ENCODE results near the gene EME1. TPM values are rescaled to one million over a fixed set of nuclear protein-coding genes. Genes with fewer than 3 reads are reported as not detected.
"Not testable (repeated sequence)": the region's sequence is repeated elsewhere in the genome, so short reads cannot be mapped to it uniquely, and the experiment has no call there.

EME1 gene
- total and polyA plus RNA-seq, 9 donors = 0.46 to 1.4 (median 0.88) TPM

GRCh38 chr17:50426814-50427787 is 54.1 kb downstream of the EME1 start:
- DNase-seq = peak; percentile 18 to 52 (median 26)
- Histone ChIP-seq H3K27me3 (no peaks in the 10 kb centered on the region), H3K4me1 (ENCODE audit: insufficient read depth) (peaks cover 21% of the 10 kb centered on the region), H3K27ac (peak overlapping the region; percentile 56 to 85), H3K4me3 (peak overlapping the region; percentile 56), H3K36me3 (no peaks in the 10 kb centered on the region), H3K9me3 (no peaks in the 10 kb centered on the region)
- intact Hi-C loops (cut with DNase I) = loop anchor here in 1 of 4 donors (5.0 kb wide), 1 partner anchor 40 kb away; the partner anchor contains the start of gene CHAD
- TF ChIP-seq EP300 (IDR thresholded peaks at IDR 0.05) = no peak
- TF ChIP-seq, protein P1, sequence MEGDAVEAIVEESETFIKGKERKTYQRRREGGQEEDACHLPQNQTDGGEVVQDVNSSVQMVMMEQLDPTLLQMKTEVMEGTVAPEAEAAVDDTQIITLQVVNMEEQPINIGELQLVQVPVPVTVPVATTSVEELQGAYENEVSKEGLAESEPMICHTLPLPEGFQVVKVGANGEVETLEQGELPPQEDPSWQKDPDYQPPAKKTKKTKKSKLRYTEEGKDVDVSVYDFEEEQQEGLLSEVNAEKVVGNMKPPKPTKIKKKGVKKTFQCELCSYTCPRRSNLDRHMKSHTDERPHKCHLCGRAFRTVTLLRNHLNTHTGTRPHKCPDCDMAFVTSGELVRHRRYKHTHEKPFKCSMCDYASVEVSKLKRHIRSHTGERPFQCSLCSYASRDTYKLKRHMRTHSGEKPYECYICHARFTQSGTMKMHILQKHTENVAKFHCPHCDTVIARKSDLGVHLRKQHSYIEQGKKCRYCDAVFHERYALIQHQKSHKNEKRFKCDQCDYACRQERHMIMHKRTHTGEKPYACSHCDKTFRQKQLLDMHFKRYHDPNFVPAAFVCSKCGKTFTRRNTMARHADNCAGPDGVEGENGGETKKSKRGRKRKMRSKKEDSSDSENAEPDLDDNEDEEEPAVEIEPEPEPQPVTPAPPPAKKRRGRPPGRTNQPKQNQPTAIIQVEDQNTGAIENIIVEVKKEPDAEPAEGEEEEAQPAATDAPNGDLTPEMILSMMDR (IDR thresholded peaks at IDR 0.05) = no peak
- no peak for TF ChIP-seq POLR2A (IDR thresholded peaks at IDR 0.05)
- 12 to 24% (median 22%) methylated on average over 4 of the region's 4 CpGs for WGBS, 3 donors

GRCh38 chr17:50428126-50428525 is 55.1 kb downstream of the EME1 start:
- H3K4me3 ChIP-seq, DNase-seq, H3K27me3 ChIP-seq, H3K36me3 ChIP-seq, H3K9me3 ChIP-seq: not testable (repeated sequence)
- Histone ChIP-seq H3K4me1 (ENCODE audit: insufficient read depth) (peaks cover 24% of the 10 kb centered on the region), H3K27ac (peak overlapping the region in 1 of 2 donors; percentile 85)
- intact Hi-C loops (cut with DNase I) = loop anchor here in 1 of 4 donors (5.0 kb wide), 1 partner anchor 39 kb away; the partner anchor contains the start of gene CHAD
- 79 to 93% (median 87%) methylated on average over 6 of the region's 6 CpGs for WGBS, 3 donors

- peaks cover 22% of the 10 kb centered on the region for H3K4me1 ChIP-seq (ENCODE audit: insufficient read depth)
- no peak overlapping the region for H3K4me3 ChIP-seq
- no peaks in the 10 kb centered on the region for H3K9me3 ChIP-seq
- TF ChIP-seq EP300 (IDR thresholded peaks at IDR 0.05) (no peak), POLR2A (IDR thresholded peaks at IDR 0.05) (no peak)
- TF ChIP-seq, protein P1 (IDR thresholded peaks at IDR 0.05) = no peak
- intact Hi-C loops (cut with DNase I) = loop anchor here in 1 of 4 donors (5.0 kb wide), 1 partner anchor 38 kb away; the partner anchor contains the start of gene CHAD
- H3K27ac ChIP-seq = no peak overlapping the region
- H3K27me3 ChIP-seq = no peaks in the 10 kb centered on the region
- H3K36me3 ChIP-seq = no peaks in the 10 kb centered on the region
- WGBS, 3 donors = 72 to 77% (median 76%) methylated on average over 7 of the region's 7 CpGs
- DNase-seq = no peak
Measured at GRCh38 chr17:50428831-50429424, 55.9 kb downstream of the EME1 start.

DNA sequence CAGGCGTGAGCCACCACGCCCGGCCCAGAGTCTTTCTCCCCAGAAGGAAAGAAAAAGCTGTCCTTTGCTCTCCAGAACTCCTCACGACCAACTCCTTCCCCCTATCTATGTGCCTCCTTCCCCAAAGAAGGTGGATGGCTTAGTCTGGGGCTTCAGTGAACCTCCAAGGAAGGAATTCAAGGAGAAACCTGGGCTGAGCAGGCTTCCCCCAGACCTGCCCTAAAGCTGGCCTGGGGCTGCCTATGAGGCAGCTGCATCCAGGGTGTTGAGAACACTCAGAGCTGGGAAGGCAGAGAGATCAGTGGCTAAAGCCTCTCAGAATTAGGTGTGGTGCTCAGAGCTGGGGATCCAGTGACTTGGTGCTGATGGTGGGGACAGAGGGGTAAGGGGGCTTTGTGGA is 56.8 kb downstream of the EME1 start:
- intact Hi-C loops (cut with DNase I) = loop anchor here in 1 of 4 donors (5.0 kb wide), 1 partner anchor 38 kb away; the partner anchor contains the start of gene CHAD

More for the DNA sequence above, 56.8 kb downstream of the EME1 start:
- no peaks in the 10 kb centered on the region for H3K36me3 ChIP-seq
- WGBS, 3 donors = 92 to 98% (median 94%) methylated on average over 4 of the region's 4 CpGs
- TF ChIP-seq, protein P1 (IDR thresholded peaks at IDR 0.05) = no peak
- no peak for TF ChIP-seq EP300 (IDR thresholded peaks at IDR 0.05)
- no peak for TF ChIP-seq POLR2A (IDR thresholded peaks at IDR 0.05)
- H3K9me3 ChIP-seq = no peaks in the 10 kb centered on the region
- no peak for DNase-seq
- H3K27ac ChIP-seq = no peak overlapping the region
- no peaks in the 10 kb centered on the region for H3K27me3 ChIP-seq
- H3K4me1 ChIP-seq (ENCODE audit: insufficient read depth) = peaks cover 22% of the 10 kb centered on the region
- no peak overlapping the region for H3K4me3 ChIP-seq

Small RNAs within 50 kb of the gene (small RNA-seq; reads per million reads assigned to genes)
- gene RF00019 = not detected

Other genes starting within 250 kb of the EME1 start
- gene SAMD14, start 243.1 kb upstream of the EME1 start, total RNA-seq = 1 to 10 TPM in 5 of 7 donors, under 1 TPM in 2; 0.36 to 4.9 (median 1.7) TPM
- 1 to 10 TPM in 1 of 2 donors, under 1 TPM in 1; 0.77 to 2.2 TPM for gene SAMD14, start 243.1 kb upstream of the EME1 start, polyA plus RNA-seq
- gene PPP1R9B, start 222.6 kb upstream of the EME1 start, total RNA-seq = 100 to 1,000 TPM in 1 of 7 donors, 10 to 100 TPM in 6; 14.8 to 109 (median 75.4) TPM
- 10 to 100 TPM; 17.8 to 33.0 TPM for gene PPP1R9B, start 222.6 kb upstream of the EME1 start, polyA plus RNA-seq
- 1 to 10 TPM in 5 of 7 donors, under 1 TPM in 2; 0.48 to 3.4 (median 1.2) TPM for gene SGCA, start 207.2 kb upstream of the EME1 start, total RNA-seq
- 1 to 10 TPM; 2.2 to 3.4 TPM for gene SGCA, start 207.2 kb upstream of the EME1 start, polyA plus RNA-seq
- gene COL1A1, start 171.6 kb upstream of the EME1 start, total RNA-seq = 1,000 to 10,000 TPM in 1 of 7 donors, 100 to 1,000 TPM in 5, 10 to 100 TPM in 1; 71.2 to 1,087 (median 550) TPM
- gene COL1A1, start 171.6 kb upstream of the EME1 start, polyA plus RNA-seq = 100 to 1,000 TPM; 260 to 321 TPM
- gene TMEM92, start 98.8 kb upstream of the EME1 start, total RNA-seq = 1 to 10 TPM in 6 of 7 donors, under 1 TPM in 1; 0.34 to 3.5 (median 1.6) TPM
- 1 to 10 TPM in 1 of 2 donors, under 1 TPM in 1; 0.32 to 2.5 TPM for gene TMEM92, start 98.8 kb upstream of the EME1 start, polyA plus RNA-seq
- gene XYLT2, start 27.1 kb upstream of the EME1 start, total RNA-seq = 10 to 100 TPM; 17.9 to 34.1 (median 28.7) TPM
- gene XYLT2, start 27.1 kb upstream of the EME1 start, polyA plus RNA-seq = 10 to 100 TPM in 1 of 2 donors, 1 to 10 TPM in 1; 5.2 to 17.2 TPM
- gene MRPL27, start within 50 bp of the EME1 start, total RNA-seq = 10 to 100 TPM; 38.7 to 60.2 (median 47.7) TPM
- gene MRPL27, start within 50 bp of the EME1 start, polyA plus RNA-seq = 10 to 100 TPM; 53.6 to 74.8 TPM
- gene LRRC59, start 24.3 kb downstream of the EME1 start, total RNA-seq = 10 to 100 TPM; 18.4 to 64.5 (median 41.0) TPM
- gene LRRC59, start 24.3 kb downstream of the EME1 start, polyA plus RNA-seq = 10 to 100 TPM; 22.5 to 71.4 TPM
- gene ACSF2, start 53.0 kb downstream of the EME1 start, total RNA-seq = 10 to 100 TPM; 26.7 to 86.0 (median 49.5) TPM
- gene ACSF2, start 53.0 kb downstream of the EME1 start, polyA plus RNA-seq = 10 to 100 TPM; 39.1 to 49.5 TPM
- under 1 TPM in 6 of 7 donors, not detected in 1; 0.18 to 0.92 (median 0.46) TPM for gene CHAD, start 95.7 kb downstream of the EME1 start, total RNA-seq
- 1 to 10 TPM in 1 of 2 donors, under 1 TPM in 1; 0.29 to 2.5 TPM for gene CHAD, start 95.7 kb downstream of the EME1 start, polyA plus RNA-seq
- 10 to 100 TPM; 21.2 to 48.0 (median 40.5) TPM for gene RSAD1, start 105.6 kb downstream of the EME1 start, total RNA-seq
- gene RSAD1, start 105.6 kb downstream of the EME1 start, polyA plus RNA-seq = 10 to 100 TPM; 24.2 to 26.2 TPM
- gene MYCBPAP, start 135.2 kb downstream of the EME1 start, total RNA-seq = 1 to 10 TPM; 2.5 to 8.1 (median 4.5) TPM
- 1 to 10 TPM; 3.2 to 9.7 TPM for gene MYCBPAP, start 135.2 kb downstream of the EME1 start, polyA plus RNA-seq
- 10 to 100 TPM in 6 of 7 donors, 1 to 10 TPM in 1; 8.8 to 33.4 (median 22.4) TPM for gene EPN3, start 159.5 kb downstream of the EME1 start, total RNA-seq
- gene EPN3, start 159.5 kb downstream of the EME1 start, polyA plus RNA-seq = 1 to 10 TPM; 6.2 to 7.3 TPM
- 10 to 100 TPM; 53.7 to 81.2 (median 62.6) TPM for gene SPATA20, start 173.9 kb downstream of the EME1 start, total RNA-seq
- 10 to 100 TPM; 43.5 to 55.4 TPM for gene SPATA20, start 173.9 kb downstream of the EME1 start, polyA plus RNA-seq
- gene CACNA1G, start 187.5 kb downstream of the EME1 start, total RNA-seq = 10 to 100 TPM in 3 of 7 donors, 1 to 10 TPM in 4; 1.9 to 39.1 (median 6.5) TPM
- gene CACNA1G, start 187.5 kb downstream of the EME1 start, polyA plus RNA-seq = 1 to 10 TPM; 1.0 to 1.2 TPM

Data from ovary (tissue), 9 donors.